Gastroesophageal sphincter (tissue), 3 donors: ENCODE data around the gene LIMS1.

Experiments
- EP300 ChIP-seq: sonication (generic); formaldehyde crosslinking; IDR thresholded peaks from one replicate; pipeline ENCODE4 v1.6.1; 2017; ENCODE audit warnings: antibody characterized with exemption, mild to moderate bottlenecking
- POLR2A ChIP-seq, 2 donors: fragments of 450-650 bp; IDR thresholded peaks; one replicate each; pipeline ENCODE4 v1.6.1; 2017; ENCODE audit warnings: antibody characterized with exemption in 2 of 2, mild to moderate bottlenecking in 2 of 2, moderate library complexity in 1 of 2
- POLR2AphosphoS5 ChIP-seq: sonication (generic); formaldehyde crosslinking; IDR thresholded peaks from one replicate; pipeline ENCODE4 v1.6.1; 2017; ENCODE audit warnings: antibody characterized with exemption
- TF ChIP-seq, protein P1 (sequence below), 4 experiments: fragments of 200-600 bp in 2 of 4; fragments of 450-650 bp in 2 of 4; sonication (generic) in 1 of 4; IDR thresholded peaks; one replicate each; pipeline ENCODE4 v1.5.1; 2017 to 2019; ENCODE audit warnings: antibody characterized with exemption in 4 of 4, mild to moderate bottlenecking in 2 of 4, moderate library complexity in 2 of 4

DNA sequence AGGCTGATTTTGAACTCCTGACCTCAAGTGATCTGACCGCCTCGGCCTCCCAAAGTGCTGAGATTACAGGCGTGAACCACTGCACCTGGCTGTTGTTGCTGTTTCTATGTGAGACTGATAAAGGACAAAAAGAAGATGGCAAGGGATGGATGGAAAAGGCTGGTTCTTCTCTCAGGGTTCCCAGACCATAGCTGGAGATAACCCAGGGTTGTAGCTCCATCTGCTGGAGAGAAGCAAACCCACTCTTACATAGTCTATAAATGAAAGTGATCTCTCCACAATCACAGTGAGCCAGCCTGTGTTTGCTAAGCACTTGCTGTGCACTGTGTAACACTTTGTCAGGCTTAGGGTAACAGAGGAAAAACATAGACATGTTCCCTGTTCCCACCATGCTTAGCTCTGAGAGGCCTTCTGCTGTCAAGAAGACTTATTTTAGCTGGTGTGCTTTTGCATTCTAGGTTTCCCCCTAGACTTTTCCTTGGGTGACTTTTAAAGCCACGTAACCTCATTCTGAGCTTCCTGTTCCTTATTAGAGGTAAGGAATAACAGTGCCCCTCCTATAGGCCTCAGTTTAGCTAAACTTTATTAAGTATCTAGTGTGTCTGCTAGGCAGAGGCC is 49.7 kb downstream of the LIMS1 start:
- TF ChIP-seq EP300 = no peak
- TF ChIP-seq, protein P1, sequence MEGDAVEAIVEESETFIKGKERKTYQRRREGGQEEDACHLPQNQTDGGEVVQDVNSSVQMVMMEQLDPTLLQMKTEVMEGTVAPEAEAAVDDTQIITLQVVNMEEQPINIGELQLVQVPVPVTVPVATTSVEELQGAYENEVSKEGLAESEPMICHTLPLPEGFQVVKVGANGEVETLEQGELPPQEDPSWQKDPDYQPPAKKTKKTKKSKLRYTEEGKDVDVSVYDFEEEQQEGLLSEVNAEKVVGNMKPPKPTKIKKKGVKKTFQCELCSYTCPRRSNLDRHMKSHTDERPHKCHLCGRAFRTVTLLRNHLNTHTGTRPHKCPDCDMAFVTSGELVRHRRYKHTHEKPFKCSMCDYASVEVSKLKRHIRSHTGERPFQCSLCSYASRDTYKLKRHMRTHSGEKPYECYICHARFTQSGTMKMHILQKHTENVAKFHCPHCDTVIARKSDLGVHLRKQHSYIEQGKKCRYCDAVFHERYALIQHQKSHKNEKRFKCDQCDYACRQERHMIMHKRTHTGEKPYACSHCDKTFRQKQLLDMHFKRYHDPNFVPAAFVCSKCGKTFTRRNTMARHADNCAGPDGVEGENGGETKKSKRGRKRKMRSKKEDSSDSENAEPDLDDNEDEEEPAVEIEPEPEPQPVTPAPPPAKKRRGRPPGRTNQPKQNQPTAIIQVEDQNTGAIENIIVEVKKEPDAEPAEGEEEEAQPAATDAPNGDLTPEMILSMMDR (IDR thresholded peaks at IDR 0.05) = peak; percentile 61 to 85 (median 80)
- TF ChIP-seq POLR2A (IDR thresholded peaks at IDR 0.05) = no peak
- peak; percentile 11 for TF ChIP-seq POLR2AphosphoS5
